Right lobe of liver (tissue), 4 donors: ENCODE measurements around the gene SIL1.

ENCODE experiments used
- POLR2A ChIP-seq: fragments of 450-650 bp; IDR thresholded peaks from one replicate; pipeline ENCODE4 v1.6.1; 2017; ENCODE audit warnings: antibody characterized with exemption, mild to moderate bottlenecking
- TF ChIP-seq, protein P1 (sequence below), 4 donors: fragments of 200-600 bp in 3 of 4; fragments of 450-650 bp in 1 of 4; IDR thresholded peaks; one replicate each; pipeline versions ENCODE4 v1.5.1 to v1.8.0; 2016 to 2022; ENCODE audit warnings: antibody characterized with exemption in 4 of 4, mild to moderate bottlenecking in 2 of 4
- donor health status: DM: no; HTN: no; CAD: no.
- donor health status: DM: no; HTN: no; CAD: no.
- donor health status: DM: no; HTN: yes; CAD: no.

DNA sequence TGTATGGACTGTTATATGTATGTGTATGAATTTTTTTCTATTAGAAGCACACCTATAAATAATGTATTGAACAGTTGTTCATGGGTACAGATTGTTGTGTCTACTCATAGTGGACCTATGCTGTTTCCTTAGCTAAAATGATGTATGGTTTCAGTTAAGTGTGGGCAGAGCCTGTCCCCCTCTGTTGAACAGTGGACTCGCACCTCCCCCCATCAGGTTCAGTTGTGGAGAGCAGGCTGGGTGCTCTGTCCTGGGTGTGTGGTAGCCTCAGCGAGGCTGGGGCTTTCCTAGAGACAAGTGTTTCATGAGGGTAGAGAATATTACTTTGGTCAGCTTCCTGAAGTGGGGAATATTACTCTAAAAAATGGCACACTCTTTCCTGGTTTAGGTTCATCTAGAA, 275.7 kb downstream of the SIL1 start:
- TF ChIP-seq, protein P1, sequence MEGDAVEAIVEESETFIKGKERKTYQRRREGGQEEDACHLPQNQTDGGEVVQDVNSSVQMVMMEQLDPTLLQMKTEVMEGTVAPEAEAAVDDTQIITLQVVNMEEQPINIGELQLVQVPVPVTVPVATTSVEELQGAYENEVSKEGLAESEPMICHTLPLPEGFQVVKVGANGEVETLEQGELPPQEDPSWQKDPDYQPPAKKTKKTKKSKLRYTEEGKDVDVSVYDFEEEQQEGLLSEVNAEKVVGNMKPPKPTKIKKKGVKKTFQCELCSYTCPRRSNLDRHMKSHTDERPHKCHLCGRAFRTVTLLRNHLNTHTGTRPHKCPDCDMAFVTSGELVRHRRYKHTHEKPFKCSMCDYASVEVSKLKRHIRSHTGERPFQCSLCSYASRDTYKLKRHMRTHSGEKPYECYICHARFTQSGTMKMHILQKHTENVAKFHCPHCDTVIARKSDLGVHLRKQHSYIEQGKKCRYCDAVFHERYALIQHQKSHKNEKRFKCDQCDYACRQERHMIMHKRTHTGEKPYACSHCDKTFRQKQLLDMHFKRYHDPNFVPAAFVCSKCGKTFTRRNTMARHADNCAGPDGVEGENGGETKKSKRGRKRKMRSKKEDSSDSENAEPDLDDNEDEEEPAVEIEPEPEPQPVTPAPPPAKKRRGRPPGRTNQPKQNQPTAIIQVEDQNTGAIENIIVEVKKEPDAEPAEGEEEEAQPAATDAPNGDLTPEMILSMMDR (IDR thresholded peaks at IDR 0.05): no peak
- TF ChIP-seq POLR2A: no peak
